Type B pancreatic cell (in vitro differentiated cells): ENCODE data around the gene INO80D. TPM values are rescaled to one million over a fixed set of nuclear protein-coding genes. Genes with fewer than 3 reads are reported as not detected.
"Not testable (repeated sequence)": the region's sequence is repeated elsewhere in the genome, so short reads cannot be mapped to it uniquely, and the experiment has no call there.

ENCODE experiments used
- DNase-seq: peaks from one replicate; pipeline ENCODE4 v3.0.0; 2021; ENCODE audit warnings: mixed read lengths; ENCODE audit not compliant: unreplicated experiment; ENCODE audit errors: extremely low spot score
- H3K27ac Mint-ChIP-seq: 2 replicates; pipeline ENCODE4 v1.8.0; 2021; ENCODE audit warnings: mild to moderate bottlenecking, mixed read lengths
- H3K27me3 Mint-ChIP-seq: 2 replicates; pipeline ENCODE4 v1.8.0; 2021; ENCODE audit warnings: mixed read lengths
- H3K36me3 Mint-ChIP-seq: 2 replicates; pipeline ENCODE4 v1.8.0; 2021; ENCODE audit warnings: mixed read lengths
- H3K4me1 Mint-ChIP-seq: one replicate; pipeline ENCODE4 v1.8.0; 2021; ENCODE audit warnings: mixed read lengths; ENCODE audit not compliant: unreplicated experiment
- H3K4me3 Mint-ChIP-seq: 2 replicates; pipeline ENCODE4 v1.8.0; 2021; ENCODE audit warnings: mild to moderate bottlenecking, mixed read lengths
- H3K9me3 Mint-ChIP-seq: 2 replicates; pipeline ENCODE4 v1.8.0; 2021; ENCODE audit warnings: mixed read lengths
- total RNA-seq: library from RNA; stranded (reverse); gene quantifications from 2 replicates; pipeline ENCODE4 v1.2.1, GENCODE V29; 2021; ENCODE audit warnings: low replicate concordance
- TF ChIP-seq, protein P1 (sequence below): fragments of 200-600 bp; sonication (generic); conservative IDR thresholded peaks from 2 replicates; pipeline ENCODE4 v1.5.0; 2021; ENCODE audit warnings: antibody characterized with exemption, mild to moderate bottlenecking

Gene INO80D
- total RNA-seq, 1 donor from 2014 or later: 20.4 TPM

DNA sequence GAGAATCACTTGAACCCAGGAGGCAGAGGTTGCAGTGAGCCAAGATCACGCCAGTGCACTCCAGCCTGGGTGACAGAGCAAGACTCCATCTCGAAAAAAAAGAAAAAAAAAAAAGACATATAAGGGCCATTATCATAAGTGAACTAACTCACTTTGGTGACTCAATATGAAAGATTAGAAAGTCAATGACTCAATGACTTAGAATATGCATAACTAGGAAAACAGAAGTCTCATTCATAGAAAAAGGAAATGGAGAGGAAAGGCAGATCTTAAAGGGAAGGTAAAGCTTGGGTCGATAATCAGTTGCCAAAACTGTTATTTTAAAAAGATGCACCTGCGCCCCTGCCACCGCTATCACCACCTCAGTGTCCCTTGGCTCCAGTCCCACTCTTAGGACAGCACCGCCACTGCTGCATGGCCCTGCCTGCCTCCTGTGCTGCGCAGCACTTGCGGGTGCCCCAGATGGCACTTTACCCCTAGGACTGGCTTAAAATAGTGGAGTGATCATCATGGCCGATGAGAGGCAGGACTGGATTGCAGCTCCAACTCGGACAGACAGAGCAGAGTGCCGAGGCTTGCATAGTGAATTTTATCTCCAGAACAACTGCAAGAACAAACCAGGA is 54.7 kb downstream of the INO80D start:
- DNase-seq: no peak
- no peak overlapping the region for H3K27ac Mint-ChIP-seq
- H3K4me1 Mint-ChIP-seq: no peaks in the 10 kb centered on the region
- TF ChIP-seq, protein P1, sequence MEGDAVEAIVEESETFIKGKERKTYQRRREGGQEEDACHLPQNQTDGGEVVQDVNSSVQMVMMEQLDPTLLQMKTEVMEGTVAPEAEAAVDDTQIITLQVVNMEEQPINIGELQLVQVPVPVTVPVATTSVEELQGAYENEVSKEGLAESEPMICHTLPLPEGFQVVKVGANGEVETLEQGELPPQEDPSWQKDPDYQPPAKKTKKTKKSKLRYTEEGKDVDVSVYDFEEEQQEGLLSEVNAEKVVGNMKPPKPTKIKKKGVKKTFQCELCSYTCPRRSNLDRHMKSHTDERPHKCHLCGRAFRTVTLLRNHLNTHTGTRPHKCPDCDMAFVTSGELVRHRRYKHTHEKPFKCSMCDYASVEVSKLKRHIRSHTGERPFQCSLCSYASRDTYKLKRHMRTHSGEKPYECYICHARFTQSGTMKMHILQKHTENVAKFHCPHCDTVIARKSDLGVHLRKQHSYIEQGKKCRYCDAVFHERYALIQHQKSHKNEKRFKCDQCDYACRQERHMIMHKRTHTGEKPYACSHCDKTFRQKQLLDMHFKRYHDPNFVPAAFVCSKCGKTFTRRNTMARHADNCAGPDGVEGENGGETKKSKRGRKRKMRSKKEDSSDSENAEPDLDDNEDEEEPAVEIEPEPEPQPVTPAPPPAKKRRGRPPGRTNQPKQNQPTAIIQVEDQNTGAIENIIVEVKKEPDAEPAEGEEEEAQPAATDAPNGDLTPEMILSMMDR: no peak
- peaks cover 55% of the 10 kb centered on the region for H3K36me3 Mint-ChIP-seq
- H3K27me3 Mint-ChIP-seq: no peaks in the 10 kb centered on the region
- peaks cover 5% of the 10 kb centered on the region for H3K9me3 Mint-ChIP-seq
- H3K4me3 Mint-ChIP-seq: no peak overlapping the region

DNA sequence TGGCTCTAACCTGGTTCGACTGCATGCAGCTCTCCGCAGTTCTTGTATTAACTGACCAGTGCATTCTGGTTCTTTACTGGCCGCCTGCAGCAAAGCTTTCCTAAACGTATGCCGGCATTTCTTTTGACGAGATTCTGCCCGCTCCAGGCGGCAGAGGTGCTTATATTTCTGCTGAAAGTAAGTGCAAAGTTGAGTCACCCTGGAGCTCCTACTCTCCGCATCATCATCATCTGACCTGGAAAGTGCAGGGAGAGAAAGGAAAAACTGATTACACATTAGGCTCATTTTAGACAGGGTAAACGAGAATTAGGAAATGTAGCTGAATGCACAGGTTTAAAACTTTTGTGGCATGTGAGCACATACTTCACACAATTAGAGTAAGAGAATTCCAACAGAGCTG is 57.9 kb downstream of the INO80D start:
- H3K36me3 Mint-ChIP-seq: peaks cover 38% of the 10 kb centered on the region
- H3K4me3 Mint-ChIP-seq: no peak overlapping the region

DNA sequence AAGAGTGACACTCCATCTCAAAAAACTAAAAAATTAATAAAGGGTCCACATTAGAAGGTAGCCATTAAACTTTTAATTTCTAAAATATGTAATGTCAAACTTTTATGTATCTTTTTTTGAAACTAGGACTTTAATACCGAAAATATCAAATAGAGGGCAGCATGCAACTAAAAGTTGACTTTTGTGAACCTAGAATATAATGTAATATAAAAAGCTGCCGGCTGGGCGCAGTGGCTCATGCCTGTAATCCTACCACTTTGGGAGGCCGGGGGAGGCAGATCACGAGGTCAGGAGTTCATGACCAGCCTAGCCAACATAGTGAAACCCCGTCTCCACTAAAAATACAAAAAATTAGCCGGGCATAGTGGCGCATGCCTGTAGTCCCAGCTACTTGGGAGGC is 62.8 kb downstream of the INO80D start:
- Mint-ChIP-seq H3K27me3 (no peaks in the 10 kb centered on the region), H3K4me1 (no peaks in the 10 kb centered on the region)
- no peak for DNase-seq

More for the DNA sequence above, 57.9 kb downstream of the INO80D start:
- TF ChIP-seq, protein P1: no peak
- no peak for DNase-seq
- no peaks in the 10 kb centered on the region for H3K4me1 Mint-ChIP-seq
- no peak overlapping the region for H3K27ac Mint-ChIP-seq
- no peaks in the 10 kb centered on the region for H3K27me3 Mint-ChIP-seq
- H3K9me3 Mint-ChIP-seq: peaks cover 5% of the 10 kb centered on the region

DNA sequence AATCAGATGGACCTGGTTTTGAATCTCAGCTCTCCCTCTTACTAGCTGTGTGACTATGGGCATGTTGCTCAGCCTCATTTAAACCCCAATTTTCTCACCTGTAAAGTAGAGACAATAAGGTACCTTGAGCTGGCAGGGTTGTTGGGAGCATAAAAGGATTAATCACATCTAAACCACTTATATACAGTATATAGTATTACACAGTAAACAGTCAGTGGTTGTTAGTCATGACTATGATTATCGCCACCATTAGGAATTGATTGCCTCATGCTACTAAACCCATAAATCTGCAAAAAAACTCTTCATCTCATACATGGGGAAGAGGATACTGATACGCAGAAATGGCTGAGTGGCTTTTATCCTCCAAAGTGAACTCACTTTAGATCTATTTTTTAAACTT is 65.8 kb downstream of the INO80D start:
- Mint-ChIP-seq H3K36me3 (peaks cover 24% of the 10 kb centered on the region), H3K9me3 (peaks cover 8% of the 10 kb centered on the region), H3K27me3 (no peaks in the 10 kb centered on the region), H3K4me3 (no peak overlapping the region), H3K27ac (no peak overlapping the region), H3K4me1 (no peaks in the 10 kb centered on the region)
- DNase-seq: no peak
- TF ChIP-seq, protein P1: no peak

More for the DNA sequence above, 62.8 kb downstream of the INO80D start:
- no peak overlapping the region for H3K27ac Mint-ChIP-seq
- no peak overlapping the region for H3K4me3 Mint-ChIP-seq
- no peaks in the 10 kb centered on the region for H3K9me3 Mint-ChIP-seq
- TF ChIP-seq, protein P1: no peak
- peaks cover 9% of the 10 kb centered on the region for H3K36me3 Mint-ChIP-seq

DNA sequence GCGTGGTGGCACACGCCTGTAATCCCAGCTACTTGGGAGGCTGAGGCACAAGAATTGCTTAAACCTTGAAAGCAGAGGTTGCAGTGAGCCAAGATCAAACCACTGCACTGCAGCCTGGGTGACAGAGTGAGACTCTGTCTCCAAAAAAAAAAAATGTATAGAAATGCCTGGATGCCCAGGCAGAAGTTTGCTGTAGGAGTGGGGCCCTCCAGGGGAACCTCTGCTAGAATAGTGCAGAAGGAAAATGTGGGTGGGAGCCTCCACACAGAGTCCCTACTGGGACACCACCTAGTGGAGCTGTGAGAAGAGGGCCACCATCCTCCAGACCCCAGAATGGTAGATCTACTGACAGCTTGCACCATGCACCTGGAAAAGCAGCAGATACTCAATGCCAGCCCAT is 70.2 kb downstream of the INO80D start:
- H3K36me3 Mint-ChIP-seq: peaks cover 38% of the 10 kb centered on the region
- H3K4me1 Mint-ChIP-seq, H3K27me3 Mint-ChIP-seq, DNase-seq, H3K4me3 Mint-ChIP-seq, H3K27ac Mint-ChIP-seq: not testable (repeated sequence)
- H3K9me3 Mint-ChIP-seq: peaks cover 14% of the 10 kb centered on the region

DNA sequence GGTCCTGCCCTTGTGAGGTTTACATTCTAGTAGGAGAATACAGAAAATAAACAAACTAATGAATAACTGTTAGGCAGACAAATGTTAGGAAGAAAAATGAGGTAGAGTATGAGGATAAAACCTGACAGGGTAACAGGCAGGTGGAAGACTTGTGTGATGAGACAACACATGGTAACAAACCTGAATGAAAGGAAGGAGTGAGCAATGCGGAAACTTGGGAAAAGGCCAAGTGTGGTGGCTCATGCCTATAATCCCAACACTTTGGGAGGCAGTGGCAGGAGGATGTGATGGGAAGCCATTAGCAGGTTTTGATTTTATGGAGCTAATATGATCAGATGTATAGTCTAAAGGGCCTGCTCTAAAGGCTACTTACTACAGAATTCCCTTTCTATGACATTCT is 74.2 kb downstream of the INO80D start:
- Mint-ChIP-seq H3K27me3 (no peaks in the 10 kb centered on the region), H3K4me3 (no peak overlapping the region), H3K9me3 (peaks cover 12% of the 10 kb centered on the region), H3K36me3 (peaks cover 40% of the 10 kb centered on the region), H3K4me1 (no peaks in the 10 kb centered on the region), H3K27ac (no peak overlapping the region)
- TF ChIP-seq, protein P1: no peak
- DNase-seq: no peak
